ENCODE data around the gene SENP2.
"Not testable (repeated sequence)": the region's sequence is repeated elsewhere in the genome, so short reads cannot be mapped to it uniquely, and the experiment has no call there.

The SENP2 gene

GRCh38 chr3:185549651-185550111 is 36.4 kb upstream of the SENP2 start:
- peaks cover 0 to 11% (median 4%) of the 10 kb centered on the region in 4 donors for H3K4me1 ChIP-seq
- DNase-seq: no peak
- no peak overlapping the region for H3K27ac ChIP-seq
- intact Hi-C loops (cut with DNase I; ENCODE audit: low total_unique reads): no loop called here
- no peaks in the 10 kb centered on the region for H3K9me3 ChIP-seq
- H3K4me3 ChIP-seq: no peak overlapping the region
- no peaks in the 10 kb centered on the region for H3K27me3 ChIP-seq
- TF ChIP-seq CTCF (IDR thresholded peaks at IDR 0.05): no peak
- no peaks in the 10 kb centered on the region for H3K36me3 ChIP-seq

DNA sequence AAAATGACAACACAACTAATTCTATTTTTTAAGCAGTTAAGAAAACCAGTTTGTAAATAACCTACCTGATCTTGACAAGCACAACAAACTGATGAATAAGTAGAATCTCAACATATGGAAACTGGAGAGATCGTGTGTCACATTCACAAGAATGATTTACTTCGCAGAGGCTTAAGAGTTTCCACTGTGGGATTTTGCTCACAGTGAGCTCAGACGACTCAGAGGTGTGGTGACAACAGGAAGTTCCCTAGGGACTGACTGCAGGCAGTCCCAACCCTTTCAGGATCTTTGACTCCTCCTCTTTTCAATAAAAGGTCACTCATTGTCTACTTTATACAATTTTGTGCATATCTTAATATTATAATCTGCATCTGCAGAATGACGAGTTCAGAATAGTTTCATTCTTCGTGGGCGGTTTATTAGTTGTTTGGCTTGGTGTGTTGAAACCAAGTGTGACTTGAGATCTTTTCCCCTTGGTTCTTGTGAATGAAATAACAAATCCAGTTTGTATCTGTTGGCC is 33.7 kb upstream of the SENP2 start, which contains the start of gene LIPH:
LIPH (minus strand) TSS at position 231 of the 520 bp plus-strand sequence; CDS start at position 114, 117 bp downstream.
- no peaks in the 10 kb centered on the region for H3K27me3 ChIP-seq
- no peaks in the 10 kb centered on the region for H3K9me3 ChIP-seq
- H3K4me1 ChIP-seq: peaks cover 0 to 11% (median 4%) of the 10 kb centered on the region in 4 donors
- no peaks in the 10 kb centered on the region for H3K36me3 ChIP-seq
- intact Hi-C loops (cut with DNase I; ENCODE audit: low total_unique reads): no loop called here
- H3K4me3 ChIP-seq: no peak within 1 kb of the TSS
- no peak for DNase-seq
- no peak for TF ChIP-seq CTCF (IDR thresholded peaks at IDR 0.05)
- no peak within 1 kb of the TSS for H3K27ac ChIP-seq

- intact Hi-C loops (cut with DNase I; ENCODE audit: low total_unique reads): no loop called here
- H3K9me3 ChIP-seq: no peaks in the 10 kb centered on the region
- no peak for DNase-seq
- no peak overlapping the region for H3K4me3 ChIP-seq
- H3K27me3 ChIP-seq: peaks cover 0 to 7% of the 10 kb centered on the region in 2 donors
- no peaks in the 10 kb centered on the region for H3K4me1 ChIP-seq
- no peaks in the 10 kb centered on the region for H3K36me3 ChIP-seq
- no peak for TF ChIP-seq CTCF (IDR thresholded peaks at IDR 0.05)
- no peak overlapping the region for H3K27ac ChIP-seq
Observed at GRCh38 chr3:185555101-185555501, 31.0 kb upstream of the SENP2 start.

DNA sequence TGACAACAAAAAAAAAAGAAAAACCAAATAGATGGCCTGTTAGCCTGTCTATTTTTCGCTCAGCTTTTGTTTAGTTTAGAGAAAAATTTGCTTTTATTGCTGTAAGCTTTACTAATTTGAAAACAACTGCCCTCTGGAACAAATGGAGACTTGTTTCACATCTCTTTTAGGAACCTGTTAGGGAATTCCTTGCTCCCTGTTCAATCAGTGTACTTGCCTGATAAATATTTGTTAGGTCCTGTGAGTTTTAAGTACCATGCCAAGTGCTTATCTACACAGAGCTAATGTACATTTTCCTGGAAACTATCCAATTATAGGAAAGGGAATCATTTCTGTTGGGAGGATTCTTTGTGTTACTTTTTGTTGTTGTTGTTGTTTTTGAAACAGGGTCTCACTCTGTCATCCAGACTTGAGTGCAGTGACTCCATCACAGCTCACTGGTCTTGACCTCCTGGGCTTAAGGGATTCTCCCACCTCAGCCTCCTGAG is 30.2 kb upstream of the SENP2 start:
- no peaks in the 10 kb centered on the region for H3K4me1 ChIP-seq
- no peak for DNase-seq
- intact Hi-C loops (cut with DNase I; ENCODE audit: low total_unique reads): no loop called here
- H3K4me3 ChIP-seq: no peak overlapping the region
- H3K36me3 ChIP-seq: no peaks in the 10 kb centered on the region
- H3K27me3 ChIP-seq: peaks cover 0 to 12% of the 10 kb centered on the region in 2 donors
- no peaks in the 10 kb centered on the region for H3K9me3 ChIP-seq
- no peak for TF ChIP-seq CTCF (IDR thresholded peaks at IDR 0.05)
- no peak overlapping the region for H3K27ac ChIP-seq

DNA sequence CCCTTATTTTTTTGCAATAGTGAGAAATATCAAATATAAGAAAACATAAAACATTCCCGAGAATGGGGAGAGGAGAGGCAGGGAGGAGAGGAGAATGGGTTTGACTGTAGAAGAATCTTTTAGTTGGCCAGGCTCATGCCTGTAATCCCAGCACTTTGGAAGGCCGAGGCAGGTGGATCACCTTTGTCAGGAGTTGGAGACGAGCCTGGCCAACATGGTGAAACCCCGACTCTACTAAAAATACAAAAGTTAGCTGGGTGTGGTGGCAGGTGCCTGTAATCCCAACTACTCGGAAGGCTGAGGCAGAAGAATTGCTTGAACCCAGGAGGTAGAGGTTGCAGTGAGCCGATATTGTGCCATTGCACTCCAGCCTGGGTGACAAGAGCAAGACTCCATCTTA is 29.5 kb upstream of the SENP2 start:
- DNase-seq; intact Hi-C loops (cut with DNase I; ENCODE audit: low total_unique reads); H3K4me1 ChIP-seq; H3K27ac ChIP-seq; H3K4me3 ChIP-seq; H3K36me3 ChIP-seq; H3K9me3 ChIP-seq: not testable (repeated sequence)
- peaks cover 0 to 16% of the 10 kb centered on the region in 2 donors for H3K27me3 ChIP-seq

- intact Hi-C loops (cut with DNase I; ENCODE audit: low total_unique reads): no loop called here
- no peak for TF ChIP-seq CTCF (IDR thresholded peaks at IDR 0.05)
- H3K27ac ChIP-seq: no peak overlapping the region
Observed at GRCh38 chr3:185558395-185558794, 27.7 kb upstream of the SENP2 start.

More at GRCh38 chr3:185558395-185558794, 27.7 kb upstream of the SENP2 start:
- Histone ChIP-seq H3K4me3 (no peak overlapping the region), H3K4me1 (peaks cover 0 to 3% (median 0%) of the 10 kb centered on the region in 4 donors), H3K27me3 (peaks cover 0 to 16% of the 10 kb centered on the region in 2 donors), H3K9me3 (no peaks in the 10 kb centered on the region), H3K36me3 (no peaks in the 10 kb centered on the region)
- no peak for DNase-seq

Data from tibial artery (tissue), 4 donors.